GM20431 (cell line): ENCODE data around the gene CHD6.

Experiments used
- in situ Hi-C: fragments of 300-500 bp; cut with MseI, MboI; formaldehyde crosslinking; loops from one replicate; pipeline ENCODE4 v1.15.0; 2020; ENCODE audit warnings: low sequenced_read_pairs; ENCODE audit not compliant: unreplicated experiment

The CHD6 gene

GRCh38 chr20:41617902-41618806, at the start of gene CHD6:
CHD6 (minus strand) TSS chr20:41618377; CDS start chr20:41551337, 67,040 bp downstream.
- in situ Hi-C loops = no loop called here

- in situ Hi-C loops = no loop called here
These were observed 46.4 kb upstream of the CHD6 start for GRCh38 chr20:41664584-41664983.

- in situ Hi-C loops = no loop called here
These were observed 39.5 kb upstream of the CHD6 start for GRCh38 chr20:41657655-41658054.

DNA sequence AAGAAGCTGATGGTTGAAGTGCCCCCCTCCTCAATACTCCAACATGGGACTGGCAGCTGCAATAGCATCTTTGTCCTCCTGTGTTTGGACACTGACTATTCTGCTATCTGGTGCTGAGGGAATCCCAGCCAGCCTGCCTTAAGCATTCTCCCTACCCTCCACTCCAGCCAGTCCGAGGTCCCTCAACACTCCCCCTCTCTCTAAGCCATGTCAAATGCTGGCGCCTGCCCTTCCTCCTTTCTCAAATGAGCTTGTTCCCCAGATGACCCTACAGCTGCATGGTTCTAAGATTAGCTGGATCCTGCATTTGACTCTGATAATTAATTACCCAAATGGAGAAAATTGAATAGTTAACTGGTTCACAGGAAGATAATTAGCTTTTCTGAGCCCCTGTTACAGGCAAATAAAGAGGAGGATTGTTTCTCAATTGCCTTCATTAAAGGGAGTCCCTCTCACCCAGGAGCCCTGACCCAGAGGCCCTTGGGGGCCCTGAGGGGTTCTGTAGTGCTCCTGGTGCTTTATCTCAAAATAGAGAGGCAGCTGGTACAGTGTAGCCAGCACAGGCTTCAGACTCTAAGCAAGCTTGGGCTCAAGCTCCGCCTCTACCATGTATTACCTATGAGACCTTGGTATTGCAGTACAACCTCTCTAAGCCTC, 37.9 kb upstream of the CHD6 start:
- in situ Hi-C loops = no loop called here

- in situ Hi-C loops = no loop called here
These were observed 36.7 kb upstream of the CHD6 start for GRCh38 chr20:41654884-41655283.

DNA sequence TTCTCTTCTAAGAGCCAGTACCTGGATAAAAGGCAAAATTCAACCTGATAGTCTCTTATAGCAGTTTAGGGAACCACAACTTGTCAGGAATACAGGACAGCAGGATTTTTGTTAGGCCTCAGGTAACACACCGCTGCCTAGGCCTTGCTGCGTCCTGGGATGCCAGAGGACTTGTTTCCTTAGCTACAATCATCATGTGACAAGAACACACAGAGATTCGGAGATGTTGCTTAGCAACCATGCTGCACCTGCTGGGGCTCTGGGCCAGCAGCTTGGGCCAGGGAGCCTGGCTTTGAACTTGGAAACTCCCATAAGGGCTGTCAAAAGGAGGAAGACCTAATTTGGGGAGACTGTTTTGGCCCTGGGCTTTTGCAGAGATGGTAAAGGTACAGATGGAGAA, 36.1 kb upstream of the CHD6 start:
- in situ Hi-C loops = no loop called here

- in situ Hi-C loops = no loop called here
These were observed 32.2 kb upstream of the CHD6 start for GRCh38 chr20:41650231-41650948.

DNA sequence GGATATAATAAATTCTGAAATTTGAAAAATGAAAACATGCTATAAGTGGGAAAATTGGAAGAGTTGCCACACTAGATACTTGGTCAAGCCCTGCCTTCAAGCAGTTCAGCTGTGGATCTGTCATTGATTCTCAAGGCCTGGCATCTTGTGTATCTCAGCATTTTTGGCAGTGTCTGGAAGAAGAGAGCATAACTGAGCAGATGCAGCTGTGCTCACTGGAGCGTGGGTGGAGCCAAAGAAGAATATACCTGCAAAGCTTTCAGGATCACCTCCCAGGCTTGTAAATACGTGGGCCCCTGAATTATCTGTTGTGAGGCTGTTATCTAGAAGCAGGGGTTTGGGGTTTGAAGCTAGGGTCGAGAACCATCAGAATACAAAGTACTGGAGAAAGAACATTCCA, 31.3 kb upstream of the CHD6 start:
- in situ Hi-C loops = no loop called here

- in situ Hi-C loops = no loop called here
These were observed 27.2 kb upstream of the CHD6 start for GRCh38 chr20:41645372-41645771.

GRCh38 chr20:41643504-41643938, 25.3 kb upstream of the CHD6 start:
- in situ Hi-C loops = no loop called here

GRCh38 chr20:41639630-41640029, 21.5 kb upstream of the CHD6 start:
- in situ Hi-C loops = no loop called here

DNA sequence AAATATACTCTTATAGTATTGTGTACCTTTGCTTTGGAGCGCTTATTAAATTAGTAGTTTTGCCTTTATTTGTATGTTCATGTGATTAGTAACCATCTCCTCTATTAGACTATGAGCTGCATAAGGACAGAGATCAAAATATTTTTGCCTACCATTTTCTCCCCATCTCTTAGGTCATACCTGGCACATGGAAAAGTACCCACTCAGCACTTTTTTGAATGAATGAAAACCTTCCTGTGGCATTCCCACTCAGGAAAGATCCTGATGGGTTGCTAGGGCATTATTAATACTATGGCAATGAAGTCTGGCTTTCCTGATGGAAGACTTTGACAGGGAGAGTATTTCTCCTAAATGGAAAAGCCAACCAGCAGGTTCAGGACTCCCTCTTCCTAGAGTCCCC, 20.3 kb upstream of the CHD6 start:
- in situ Hi-C loops = no loop called here

DNA sequence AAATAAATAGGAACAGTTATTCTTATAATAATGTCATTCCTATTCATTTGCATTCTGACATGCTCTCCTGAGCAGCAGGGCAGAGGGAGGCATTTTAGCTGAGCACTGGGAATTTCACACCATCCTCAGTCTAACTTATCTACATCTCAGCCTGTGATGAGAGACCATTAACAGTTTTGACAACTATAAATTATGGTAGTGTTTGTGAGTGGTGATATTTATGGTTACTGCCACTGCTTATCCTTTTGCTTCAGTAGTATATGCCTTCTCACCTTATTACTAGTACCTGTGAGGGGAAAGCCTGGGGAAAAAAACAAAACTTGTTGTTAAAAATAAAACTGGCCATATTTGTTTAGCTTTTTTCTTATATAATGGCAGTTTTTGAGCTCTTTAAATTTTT, 17.0 kb upstream of the CHD6 start:
- in situ Hi-C loops = no loop called here

- in situ Hi-C loops = no loop called here
These were observed 14.7 kb upstream of the CHD6 start for GRCh38 chr20:41632896-41633295.

DNA sequence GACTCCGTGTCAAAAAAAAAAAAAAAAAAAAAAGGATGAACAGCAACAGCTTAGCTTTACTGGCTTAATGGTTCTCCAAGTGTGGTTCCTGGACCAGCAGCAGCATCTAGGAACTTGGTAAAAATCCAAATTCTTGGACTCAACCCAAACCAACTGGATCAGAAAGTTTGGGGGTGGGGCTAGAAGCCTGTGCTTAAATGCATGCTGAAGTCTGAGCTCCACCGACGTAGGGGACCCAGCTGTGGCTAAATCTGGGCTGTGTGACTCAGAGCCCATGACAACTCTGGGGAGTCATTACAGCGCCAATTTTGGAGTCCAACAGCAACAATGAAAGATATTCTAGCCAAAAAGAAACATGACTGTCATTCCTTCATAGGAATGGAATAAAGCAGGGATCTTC, 13.6 kb upstream of the CHD6 start:
- in situ Hi-C loops = no loop called here

DNA sequence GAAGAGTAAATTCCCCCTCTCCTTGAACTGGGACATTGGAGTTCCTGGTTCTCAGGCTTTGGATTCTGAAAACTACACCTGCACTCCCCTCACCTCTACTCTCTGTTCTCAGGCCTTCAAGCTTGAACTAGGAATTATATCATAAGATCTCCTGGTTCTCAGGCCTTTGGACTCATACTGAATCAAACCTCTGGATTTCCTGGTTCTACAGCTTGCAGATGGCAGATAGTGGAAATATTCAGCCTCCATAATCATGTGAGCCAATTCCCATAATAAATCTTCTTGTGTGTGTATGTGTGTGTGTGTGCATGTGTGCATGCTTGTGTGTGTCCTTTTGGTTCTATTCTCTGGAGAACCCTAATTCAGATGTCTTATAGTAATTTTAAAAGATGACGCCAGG, 12.7 kb upstream of the CHD6 start:
- in situ Hi-C loops = no loop called here

GRCh38 chr20:41627611-41628244, 9.6 kb upstream of the CHD6 start:
- in situ Hi-C loops = no loop called here

- in situ Hi-C loops = no loop called here
These were observed 8.9 kb upstream of the CHD6 start for GRCh38 chr20:41627001-41627495.

DNA sequence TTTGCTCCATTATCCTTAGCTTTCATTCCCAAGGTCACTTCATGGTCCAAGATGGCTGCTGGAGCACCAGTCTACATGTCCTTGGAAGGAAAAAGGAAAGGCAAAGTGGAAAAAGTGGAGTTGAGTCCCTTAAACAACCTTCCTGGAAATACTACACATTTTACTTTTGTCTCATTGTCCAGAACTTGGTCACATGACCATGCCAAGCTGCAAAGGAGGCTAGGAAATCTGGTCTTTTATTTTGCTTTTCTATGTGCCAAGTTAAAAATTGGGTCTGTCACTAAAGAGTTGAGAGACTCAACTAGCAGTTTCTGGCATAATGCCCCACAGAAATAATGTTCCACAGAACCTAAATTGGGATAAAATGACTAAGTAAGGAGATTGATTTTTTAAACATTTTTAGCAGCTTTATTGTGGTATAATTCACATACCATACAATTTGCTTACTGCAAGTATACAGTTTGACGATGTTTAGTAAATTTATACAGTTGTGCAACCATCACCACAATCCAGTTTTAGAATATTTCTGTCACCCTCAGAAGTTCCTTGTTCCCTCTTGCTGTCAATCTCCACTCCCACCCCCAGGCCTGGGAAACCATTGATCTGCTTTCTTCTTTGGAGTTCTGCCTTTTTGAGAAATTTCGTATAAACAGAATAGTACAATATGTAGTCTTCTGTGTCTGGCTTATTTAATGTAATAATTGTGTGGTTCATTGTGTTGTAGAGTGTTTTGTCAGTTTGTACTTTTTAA, 5.6 kb upstream of the CHD6 start:
- in situ Hi-C loops = no loop called here

DNA sequence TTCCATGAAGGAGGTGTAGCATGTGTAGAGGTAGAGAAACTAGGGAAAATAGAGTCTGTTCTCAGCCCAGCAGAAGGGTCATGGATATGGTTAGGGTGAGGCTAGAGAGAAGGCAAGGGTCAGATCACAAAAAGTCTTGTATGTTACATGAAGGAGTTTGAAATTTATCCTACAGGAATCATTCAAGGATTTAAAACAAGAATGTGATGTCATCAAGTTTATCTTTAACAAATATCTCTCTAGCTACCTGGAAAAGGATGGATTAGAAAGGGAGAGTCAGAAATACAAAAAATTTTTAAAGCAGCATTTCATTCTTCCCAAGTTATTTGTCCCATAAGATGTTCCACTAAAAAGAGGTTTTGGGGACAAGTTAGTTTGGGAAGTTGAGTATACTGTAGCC, 4.4 kb upstream of the CHD6 start:
- in situ Hi-C loops = no loop called here
